Subcutaneous abdominal adipose tissue (tissue), 5 donors: ENCODE measurements around the gene MMAA.

ENCODE experiments used
- H3K27ac ChIP-seq: one replicate; pipeline ENCODE4 v1.7.0; 2013; ENCODE audit warnings: low read depth, mild to moderate bottlenecking, inconsistent platforms, low read length, moderate library complexity
- H3K27me3 ChIP-seq, 5 donors: one replicate each; pipeline ENCODE4 v1.7.0; 2013; ENCODE audit warnings: low read length in 5 of 5, inconsistent platforms in 1 of 5; ENCODE audit not compliant: control insufficient read depth in 5 of 5, insufficient read depth in 4 of 5
- H3K36me3 ChIP-seq, 5 donors: one replicate each; pipeline ENCODE4 v1.7.0; 2013; ENCODE audit warnings: low read length in 5 of 5; ENCODE audit not compliant: control insufficient read depth in 5 of 5, insufficient read depth in 5 of 5
- H3K4me1 ChIP-seq, 5 donors: one replicate each; pipeline ENCODE4 v1.7.0; 2013; ENCODE audit warnings: low read length in 5 of 5, mild to moderate bottlenecking in 3 of 5, moderate library complexity in 1 of 5; ENCODE audit not compliant: control insufficient read depth in 5 of 5, insufficient read depth in 5 of 5
- H3K4me3 ChIP-seq, 5 donors: one replicate each; pipeline ENCODE4 v1.7.0; 2013; ENCODE audit warnings: low read length in 5 of 5, low read depth in 1 of 5
- H3K9ac ChIP-seq, 5 donors: one replicate each; pipeline ENCODE4 v1.7.0; 2013; ENCODE audit warnings: low read length in 5 of 5, mild to moderate bottlenecking in 4 of 5, moderate library complexity in 3 of 5
- H3K9me3 ChIP-seq, 5 donors: one replicate each; pipeline ENCODE4 v1.7.0; 2013; ENCODE audit warnings: low read length in 5 of 5; ENCODE audit not compliant: control insufficient read depth in 5 of 5
- donor health status: healthy.
- donor health status: healthy.
- donor health status: healthy.
- donor health status: healthy.
- donor health status: healthy.

The MMAA gene

DNA sequence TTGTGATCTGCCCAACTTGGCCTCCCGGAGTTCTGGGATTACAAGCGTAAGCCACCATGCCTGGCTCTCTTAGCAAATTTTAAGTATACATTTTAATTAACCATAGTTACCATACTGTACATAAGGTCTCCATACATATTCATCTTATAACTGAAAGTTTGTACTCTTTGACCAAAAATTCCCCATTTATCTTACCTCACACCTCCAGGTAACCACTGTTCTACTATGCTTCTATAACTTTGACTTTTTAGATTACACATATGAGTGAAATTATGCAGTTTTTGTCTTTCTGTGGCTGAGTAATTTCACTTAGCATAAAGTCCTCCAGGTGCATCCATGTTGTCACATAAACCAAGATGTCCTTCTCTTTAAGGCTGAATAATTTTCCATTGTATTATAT lies 78.1 kb downstream of the MMAA start:
- no peaks in the 10 kb centered on the region for H3K36me3 ChIP-seq
- no peak overlapping the region for H3K4me3 ChIP-seq
- no peak overlapping the region for H3K27ac ChIP-seq
- H3K9ac ChIP-seq, result no peak overlapping the region
- H3K9me3 ChIP-seq, result no peaks in the 10 kb centered on the region
- no peaks in the 10 kb centered on the region for H3K27me3 ChIP-seq
- no peaks in the 10 kb centered on the region for H3K4me1 ChIP-seq

DNA sequence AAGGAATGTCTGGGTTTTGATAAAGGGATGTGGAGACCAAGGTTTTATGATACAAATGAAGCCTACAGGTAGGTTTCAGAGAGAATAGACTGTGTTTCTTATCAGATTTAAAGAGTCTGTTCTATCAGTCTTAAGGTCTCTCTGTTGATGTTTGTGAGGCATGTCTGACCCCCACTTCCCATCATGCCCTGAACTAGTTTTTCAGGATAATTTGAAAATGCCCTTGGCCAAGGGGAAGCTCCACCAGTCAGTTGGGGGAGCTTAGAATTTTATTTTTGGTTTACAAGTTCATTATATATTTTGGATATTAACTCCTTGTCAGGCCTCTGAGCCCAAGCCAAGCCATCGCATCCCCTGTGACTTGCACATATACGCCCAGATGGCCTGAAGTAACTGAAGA lies 79.3 kb downstream of the MMAA start:
- no peak overlapping the region for H3K27ac ChIP-seq
- H3K9me3 ChIP-seq, result no peaks in the 10 kb centered on the region

DNA sequence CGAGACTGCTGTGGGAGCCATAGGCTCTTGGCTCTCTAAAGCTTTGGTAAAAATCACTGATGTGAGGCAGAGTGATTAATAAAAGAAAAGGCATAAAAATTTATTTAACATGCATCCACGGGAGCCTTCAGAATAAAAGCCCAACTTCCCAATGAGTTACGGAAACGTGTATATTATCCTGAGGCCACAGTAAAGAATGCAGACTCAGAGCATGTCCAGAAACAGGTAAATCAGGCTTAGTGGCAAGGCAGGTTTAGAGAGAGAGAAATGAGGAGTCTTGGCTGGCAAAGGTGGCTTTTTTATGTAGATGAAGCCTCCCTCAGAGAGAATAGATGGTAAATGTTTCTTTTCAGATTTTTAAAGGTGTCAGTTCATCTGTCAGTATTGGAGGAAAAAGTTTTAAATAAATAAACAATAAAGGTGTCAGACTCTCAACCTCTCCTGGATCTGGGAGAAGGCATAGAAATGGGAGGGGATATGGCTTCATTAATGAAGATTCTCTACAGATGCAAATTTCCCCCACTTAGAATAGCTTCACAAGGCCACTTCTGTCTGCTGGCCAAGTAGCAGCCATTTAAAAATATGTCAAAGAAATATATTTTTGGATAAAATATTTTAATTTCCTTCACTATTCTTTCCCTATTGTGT lies 84.8 kb downstream of the MMAA start:
- Histone ChIP-seq H3K36me3 (no peaks in the 10 kb centered on the region), H3K27ac (no peak overlapping the region), H3K27me3 (no peaks in the 10 kb centered on the region), H3K4me1 (peaks cover 0 to 2% (median 0%) of the 10 kb centered on the region in 5 donors), H3K4me3 (no peak overlapping the region), H3K9ac (no peak overlapping the region), H3K9me3 (no peaks in the 10 kb centered on the region)

More for the DNA sequence above, 79.3 kb downstream of the MMAA start:
- no peaks in the 10 kb centered on the region for H3K27me3 ChIP-seq
- H3K36me3 ChIP-seq, result no peaks in the 10 kb centered on the region
- no peaks in the 10 kb centered on the region for H3K4me1 ChIP-seq
- H3K9ac ChIP-seq, result no peak overlapping the region
- no peak overlapping the region for H3K4me3 ChIP-seq

DNA sequence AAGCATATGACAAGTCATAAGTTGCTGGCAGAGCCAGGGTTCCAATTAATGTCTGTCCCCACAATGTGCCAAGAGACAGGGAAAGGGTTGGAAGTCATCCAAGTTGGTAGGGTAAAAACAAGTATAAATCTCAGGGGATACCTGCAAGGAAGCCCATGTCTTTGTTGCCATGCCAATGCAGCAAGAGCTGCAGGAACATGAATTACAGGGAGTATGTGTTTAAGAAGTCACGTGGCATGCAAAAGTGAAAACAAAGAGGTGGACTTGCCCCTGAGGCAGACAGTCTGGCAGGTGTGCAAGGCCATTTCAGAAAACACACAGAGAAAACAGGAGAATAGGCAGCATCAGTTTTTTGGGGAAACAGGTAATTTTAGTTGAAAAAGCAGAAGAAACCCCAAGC lies 90.2 kb downstream of the MMAA start:
- Histone ChIP-seq H3K9ac (no peak overlapping the region), H3K27me3 (no peaks in the 10 kb centered on the region), H3K4me3 (no peak overlapping the region), H3K36me3 (no peaks in the 10 kb centered on the region), H3K4me1 (peaks cover 0 to 7% (median 0%) of the 10 kb centered on the region in 5 donors), H3K9me3 (peaks cover 0 to 4% (median 0%) of the 10 kb centered on the region in 5 donors), H3K27ac (no peak overlapping the region)
